ENCODE data around the gene EAF1. TPM values are rescaled to one million over a fixed set of nuclear protein-coding genes. Genes with fewer than 3 reads are reported as not detected.

The EAF1 gene
- total RNA-seq, 1 donor from 2014 or later, result 5.2 TPM

GRCh38 chr3:15460891-15461531, 33.6 kb downstream of the EAF1 start:
- Histone ChIP-seq H3K36me3 (no peaks in the 10 kb centered on the region), H3K27me3 (no peaks in the 10 kb centered on the region), H3K4me1 (no peaks in the 10 kb centered on the region), H3K4me3 (no peak overlapping the region), H3K27ac (no peak overlapping the region), H3K9me3 (no peaks in the 10 kb centered on the region)
- intact Hi-C loops (cut with DNase I), result no loop called here
- DNase-seq (ENCODE audit: low spot score in 2 of 2), result peak in 1 of 2 donors; percentile 56
- TF ChIP-seq CTCF (IDR thresholded peaks at IDR 0.05), result no peak

GRCh38 chr3:15462451-15462850, 35.1 kb downstream of the EAF1 start:
- Histone ChIP-seq H3K9me3 (no peaks in the 10 kb centered on the region), H3K27me3 (no peaks in the 10 kb centered on the region), H3K4me1 (peaks cover 0 to under 1% of the 10 kb centered on the region in 2 donors), H3K27ac (no peak overlapping the region), H3K4me3 (no peak overlapping the region), H3K36me3 (no peaks in the 10 kb centered on the region)
- TF ChIP-seq CTCF (IDR thresholded peaks at IDR 0.05), result no peak
- intact Hi-C loops (cut with DNase I), result no loop called here
- no peak for DNase-seq (ENCODE audit: low spot score in 2 of 2)

- Histone ChIP-seq H3K4me3 (no peak overlapping the region), H3K36me3 (peaks cover 0 to 4% of the 10 kb centered on the region in 2 donors), H3K27ac (no peak overlapping the region), H3K27me3 (no peaks in the 10 kb centered on the region), H3K4me1 (peaks cover 0 to 3% of the 10 kb centered on the region in 2 donors), H3K9me3 (no peaks in the 10 kb centered on the region)
- TF ChIP-seq CTCF (IDR thresholded peaks at IDR 0.05), result no peak
- intact Hi-C loops (cut with DNase I), result no loop called here
- no peak for DNase-seq (ENCODE audit: low spot score in 2 of 2)
These were observed 38.6 kb downstream of the EAF1 start for GRCh38 chr3:15465876-15466585.

- Histone ChIP-seq H3K4me1 (peaks cover 0 to 3% of the 10 kb centered on the region in 2 donors), H3K9me3 (no peaks in the 10 kb centered on the region), H3K36me3 (peaks cover 0 to 4% of the 10 kb centered on the region in 2 donors), H3K27ac (peak overlapping the region; percentile 68 to 86), H3K27me3 (no peaks in the 10 kb centered on the region), H3K4me3 (no peak overlapping the region)
- intact Hi-C loops (cut with DNase I), result no loop called here
- TF ChIP-seq CTCF (IDR thresholded peaks at IDR 0.05), result no peak
- DNase-seq (ENCODE audit: low spot score in 2 of 2), result peak in 1 of 2 donors; percentile 19
These were observed 40.1 kb downstream of the EAF1 start for GRCh38 chr3:15467227-15468181.

GRCh38 chr3:15470261-15470660, 42.9 kb downstream of the EAF1 start:
- intact Hi-C loops (cut with DNase I), result no loop called here
- H3K4me3 ChIP-seq, result no peak overlapping the region
- peaks cover 0 to 4% of the 10 kb centered on the region in 2 donors for H3K36me3 ChIP-seq
- no peak for DNase-seq (ENCODE audit: low spot score in 2 of 2)
- TF ChIP-seq CTCF (IDR thresholded peaks at IDR 0.05), result no peak
- H3K9me3 ChIP-seq, result no peaks in the 10 kb centered on the region
- H3K27me3 ChIP-seq, result no peaks in the 10 kb centered on the region
- no peak overlapping the region for H3K27ac ChIP-seq
- peaks cover 0 to 3% of the 10 kb centered on the region in 2 donors for H3K4me1 ChIP-seq
